Measurements from ENCODE around the gene CXorf38.
"Not testable (repeated sequence)": the region's sequence is repeated elsewhere in the genome, so short reads cannot be mapped to it uniquely, and the experiment has no call there.

The CXorf38 gene

GRCh38 chrX:40625294-40625693 is 22.1 kb downstream of the CXorf38 start:
- DNase-seq, result no peak

DNA sequence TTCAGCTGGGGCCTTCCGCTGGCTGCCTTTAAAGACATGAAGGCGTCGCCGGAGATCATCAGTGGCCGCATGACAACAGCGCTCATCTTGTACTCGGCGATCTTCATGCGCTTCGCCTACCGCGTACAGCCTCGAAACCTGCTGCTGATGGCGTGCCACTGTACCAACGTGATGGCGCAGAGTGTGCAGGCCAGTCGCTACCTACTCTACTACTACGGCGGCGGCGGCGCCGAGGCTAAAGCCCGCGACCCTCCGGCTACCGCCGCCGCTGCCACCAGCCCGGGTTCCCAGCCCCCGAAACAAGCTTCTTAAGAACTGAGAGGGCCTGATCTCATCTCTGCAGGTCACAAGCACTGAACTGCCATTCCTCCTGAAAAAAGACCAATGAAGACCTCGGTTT is 23.7 kb downstream of the CXorf38 start:
- DNase-seq, result no peak

DNA sequence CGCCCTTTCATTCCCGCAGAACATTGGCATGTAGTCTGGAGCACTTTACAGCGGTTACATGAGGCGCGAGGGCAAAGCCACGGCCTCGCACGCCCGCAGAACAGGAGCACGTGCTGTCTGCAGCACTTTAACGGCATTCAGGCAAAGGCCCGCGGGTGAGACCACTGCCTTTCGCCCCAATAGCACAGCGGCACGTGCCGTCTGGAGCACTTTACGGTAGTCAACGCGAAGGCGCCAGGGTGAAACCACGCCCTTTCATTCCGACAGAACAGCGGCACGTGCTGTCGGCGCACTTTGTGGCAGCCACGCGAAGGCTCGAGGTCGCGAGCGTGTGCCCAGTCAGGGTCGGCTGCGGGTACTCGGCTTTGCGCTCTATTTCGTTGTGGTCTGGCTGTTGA is 24.2 kb downstream of the CXorf38 start, which contains the start of gene MPC1L:
Gene MPC1L (plus strand): TSS at position 290 of the 398 bp plus-strand sequence. CDS start 138 bp downstream, outside the sequence.
- no peak for DNase-seq

DNA sequence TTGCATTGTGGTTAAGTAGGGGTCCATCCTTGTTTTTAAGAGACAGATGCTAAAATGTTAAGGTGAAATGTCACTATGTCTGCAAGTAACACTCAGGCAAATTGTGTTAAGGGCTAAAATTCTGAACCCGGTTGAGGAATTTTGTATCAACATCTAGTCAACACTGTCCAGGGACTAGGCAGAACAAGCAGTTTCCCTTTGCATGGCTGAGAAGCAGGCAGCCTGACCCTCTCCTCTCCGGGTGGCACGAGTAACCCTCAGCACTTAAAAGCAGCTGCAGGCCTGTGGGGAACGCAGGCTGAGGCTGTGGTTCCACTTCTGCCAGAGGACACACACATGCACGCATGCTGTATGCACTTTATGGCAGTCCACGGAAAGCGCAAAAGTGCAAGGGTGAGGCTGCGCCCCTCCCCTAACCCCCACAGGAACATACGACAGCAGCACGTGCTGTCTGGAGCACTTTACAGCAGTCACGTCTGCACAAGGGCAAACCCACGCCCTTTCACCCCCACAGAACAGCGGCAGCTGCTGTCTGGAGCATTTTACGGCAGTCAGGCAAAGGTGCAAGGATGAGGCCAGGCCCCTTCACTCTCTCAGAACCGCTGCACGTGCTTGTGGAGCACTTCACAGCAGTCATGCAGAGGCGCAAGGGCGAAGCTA is 24.8 kb downstream of the CXorf38 start:
- no peak for DNase-seq

GRCh38 chrX:40617566-40617965 is 29.8 kb downstream of the CXorf38 start:
- no peak for DNase-seq

GRCh38 chrX:40615976-40616375 is 31.4 kb downstream of the CXorf38 start:
- DNase-seq, result no peak

- DNase-seq, result no peak
These were observed 34.9 kb downstream of the CXorf38 start for GRCh38 chrX:40612511-40612910.

DNA sequence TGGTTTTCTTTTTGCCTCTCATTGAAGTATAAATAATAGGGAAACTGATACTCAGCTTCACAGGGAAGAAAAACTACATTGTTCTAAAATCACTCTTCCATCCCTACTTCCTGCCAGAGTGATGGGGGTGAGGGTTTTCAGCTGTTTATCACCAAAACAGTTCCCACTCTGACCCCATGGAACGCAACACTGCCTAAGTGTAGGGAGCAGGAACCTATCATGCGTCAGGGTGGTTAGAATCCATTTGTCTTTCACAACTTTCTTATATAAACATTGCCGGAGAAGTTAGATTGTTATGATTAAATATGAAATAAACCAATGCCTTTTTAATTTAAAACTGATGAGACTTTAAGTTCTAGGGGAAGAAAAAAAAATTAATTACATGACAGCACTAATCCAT is 40.0 kb downstream of the CXorf38 start:
- DNase-seq, result no peak

- DNase-seq, result no peak
These were observed 43.9 kb downstream of the CXorf38 start for GRCh38 chrX:40603446-40603845.

DNA sequence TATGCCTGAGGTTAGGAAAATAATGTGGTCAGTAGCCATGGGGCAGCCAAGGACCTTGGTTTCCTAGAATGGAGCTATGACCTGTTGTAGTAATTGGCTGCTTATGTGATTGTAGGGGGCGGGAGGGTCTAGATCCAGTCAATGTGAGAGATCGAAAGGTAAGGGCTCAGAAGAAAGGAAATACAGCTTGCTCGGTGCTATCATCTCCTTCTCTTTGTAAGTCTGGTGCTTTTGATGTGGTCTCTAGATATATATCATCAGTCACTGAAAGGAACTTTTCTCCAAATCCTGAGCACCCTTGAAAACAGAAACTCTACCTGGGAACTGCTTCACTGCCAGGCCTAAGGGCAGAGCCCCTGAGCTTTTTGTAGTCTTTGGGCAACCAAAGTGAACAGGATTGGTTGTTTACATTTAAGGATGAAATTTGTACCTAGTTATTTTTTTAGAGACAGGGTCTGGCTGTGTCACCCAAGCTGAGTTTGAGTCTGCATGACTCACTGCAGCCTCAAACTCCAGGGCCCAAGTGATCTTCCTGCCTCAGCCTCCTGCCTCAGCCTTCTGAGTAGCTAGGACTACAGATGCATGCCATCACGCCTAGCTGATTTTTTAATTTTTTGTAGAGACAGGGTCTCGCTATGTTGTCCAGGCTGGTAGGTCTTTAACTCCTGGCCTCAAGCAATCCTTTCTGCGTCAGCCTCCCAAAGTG is 57.6 kb downstream of the CXorf38 start:
- peak; percentile 40 for DNase-seq

- DNase-seq, result not testable (repeated sequence)
These were observed 59.7 kb downstream of the CXorf38 start for GRCh38 chrX:40587623-40588022.

DNA sequence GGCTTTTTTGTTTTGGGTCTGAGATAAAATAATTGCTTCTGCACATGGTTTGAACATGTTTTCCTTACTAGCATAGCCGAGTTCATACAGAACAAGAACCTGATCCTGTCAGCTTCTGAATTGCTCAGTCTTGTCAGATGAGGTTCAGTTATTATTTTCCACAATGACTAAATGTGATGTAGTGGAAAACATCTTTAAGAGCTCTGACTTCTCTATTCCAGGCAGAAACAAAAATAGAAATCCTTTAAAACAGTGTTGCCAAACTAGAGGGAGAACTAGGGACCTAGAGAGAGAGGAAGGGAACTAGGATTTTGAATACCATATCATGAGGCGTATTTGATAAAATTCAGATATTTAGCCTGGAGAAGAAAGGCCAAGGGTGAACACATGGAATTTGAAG is 64.5 kb downstream of the CXorf38 start:
- DNase-seq, result no peak

DNA sequence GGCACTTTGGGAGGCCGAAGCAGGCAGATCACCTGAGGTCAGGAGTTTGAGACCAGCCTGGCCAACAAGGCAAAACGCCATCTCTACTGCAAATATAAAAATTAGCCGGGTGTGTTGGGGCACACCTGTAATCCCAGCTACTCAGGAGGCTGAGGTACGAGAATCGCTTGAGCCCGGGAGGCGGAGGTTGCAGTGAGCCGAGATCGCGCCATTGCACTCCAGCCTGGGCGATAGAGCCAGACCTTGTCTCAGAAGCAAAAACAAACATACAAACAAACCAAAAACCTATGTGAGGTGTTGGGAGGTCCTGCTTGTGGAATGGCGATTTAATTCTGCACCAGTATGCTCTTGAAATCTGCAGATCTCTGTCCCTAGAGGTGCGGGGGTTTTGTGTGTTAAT is 65.2 kb downstream of the CXorf38 start:
- DNase-seq, result not testable (repeated sequence)

- peak; percentile 19 for DNase-seq
These were observed 65.9 kb downstream of the CXorf38 start for GRCh38 chrX:40581336-40581920.

DNA sequence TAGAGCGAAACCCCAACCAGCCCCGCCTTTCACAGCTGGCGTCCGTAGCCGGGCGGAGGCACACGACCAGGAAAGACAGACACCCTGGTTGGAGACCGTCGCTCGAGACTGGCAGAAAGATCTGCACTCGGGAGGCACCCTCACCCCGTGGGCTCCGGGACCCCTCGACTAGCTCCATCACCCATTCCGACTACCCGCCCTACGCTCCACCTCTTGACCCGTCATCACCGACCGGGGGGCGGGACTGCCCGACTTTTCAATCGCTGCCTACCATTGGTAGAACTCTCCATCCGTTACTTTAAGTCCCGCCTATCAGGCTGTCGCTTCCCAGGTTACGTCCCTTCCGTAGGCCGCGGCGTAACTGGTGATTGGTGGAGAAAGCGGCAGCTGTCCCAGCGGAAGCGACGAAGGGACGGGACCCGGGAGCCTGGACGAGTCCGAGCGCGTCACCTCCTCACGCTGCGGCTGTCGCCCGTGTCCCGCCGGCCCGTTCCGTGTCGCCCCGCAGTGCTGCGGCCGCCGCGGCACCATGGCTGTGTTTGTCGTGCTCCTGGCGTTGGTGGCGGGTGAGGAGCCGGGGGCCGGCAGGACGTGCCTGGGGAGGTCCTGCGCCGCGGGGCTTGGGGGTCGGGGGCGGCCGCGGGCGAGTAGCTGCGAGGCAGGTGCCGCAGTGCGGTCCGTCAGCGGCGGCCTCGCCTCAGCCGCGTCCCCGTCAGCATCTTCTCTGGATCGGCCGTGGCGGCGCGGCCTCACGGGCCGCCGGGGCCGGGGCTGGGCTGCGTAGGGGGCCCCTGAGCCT is 66.6 kb downstream of the CXorf38 start, which contains the start of gene ATP6AP2:
Gene ATP6AP2 (plus strand): TSS at position 434 of the 799 bp plus-strand sequence. CDS start 96 bp downstream, at position 530.
- DNase-seq, result peak; percentile 92

DNA sequence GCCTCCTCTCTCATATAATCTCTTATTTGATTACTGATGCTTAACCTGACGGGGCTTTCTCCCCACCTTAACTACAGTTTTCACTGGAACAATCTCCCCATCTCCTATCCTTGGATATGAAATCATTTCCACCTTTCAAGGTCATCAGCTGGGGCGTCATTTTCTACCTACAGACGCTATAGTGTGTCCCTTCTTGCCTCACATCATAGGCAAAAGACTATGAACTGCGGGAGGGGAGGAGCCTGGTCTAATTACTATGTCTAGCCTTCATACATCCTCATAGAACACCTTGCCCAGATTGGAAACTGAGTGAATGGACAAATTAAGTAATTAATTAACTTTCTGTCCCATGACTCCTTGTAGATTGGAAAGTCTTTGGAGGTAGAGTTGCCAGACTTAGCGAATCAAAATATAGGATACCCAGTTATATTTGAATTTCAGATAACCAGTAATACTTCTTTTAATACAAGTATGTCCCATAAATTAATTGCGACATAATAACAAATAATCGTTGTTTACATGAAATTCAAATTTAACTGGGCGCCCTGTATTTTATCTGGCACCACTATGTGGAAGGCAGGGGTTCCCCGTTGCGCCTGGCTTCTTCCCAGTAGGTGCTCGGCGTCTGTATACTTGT is 67.3 kb downstream of the CXorf38 start:
- peak; percentile 6 for DNase-seq

DNA sequence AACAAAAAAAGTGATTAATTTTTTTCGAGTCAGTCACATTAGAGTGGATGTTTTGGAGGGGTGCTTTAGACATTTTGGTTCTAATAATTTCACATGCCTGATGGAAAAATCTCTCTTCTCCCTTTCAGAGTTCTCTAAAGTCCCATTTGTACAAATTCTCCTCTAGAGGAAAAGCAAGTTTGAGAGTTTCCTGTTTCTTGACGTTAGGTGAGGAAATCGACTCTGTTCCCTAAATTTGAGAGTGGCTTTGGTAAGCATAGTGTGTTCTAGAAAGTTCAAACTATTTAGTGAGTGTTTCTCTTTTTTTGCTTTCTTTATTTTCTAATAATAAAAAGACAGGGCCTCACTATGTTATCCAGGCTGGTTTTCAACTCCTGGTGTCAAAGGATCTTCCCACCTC is 68.2 kb downstream of the CXorf38 start:
- no peak for DNase-seq

GRCh38 chrX:40578039-40578695 is 69.2 kb downstream of the CXorf38 start:
- no peak for DNase-seq
